Stimulated activated CD8-positive, alpha-beta memory T cell treated with anti-CD3 and anti-CD28 coated beads, Interleukin-15, amount 100 ng/mL, for 1 hour (primary cell): ENCODE measurements around the gene DNAI1.
"Not testable (repeated sequence)": the region's sequence is repeated elsewhere in the genome, so short reads cannot be mapped to it uniquely, and the experiment has no call there.

Experiments used
- DNase-seq: peaks from one replicate; pipeline ENCODE4 v3.0.0-alpha.2; 2020; ENCODE audit warnings: low read depth

Gene DNAI1

DNA sequence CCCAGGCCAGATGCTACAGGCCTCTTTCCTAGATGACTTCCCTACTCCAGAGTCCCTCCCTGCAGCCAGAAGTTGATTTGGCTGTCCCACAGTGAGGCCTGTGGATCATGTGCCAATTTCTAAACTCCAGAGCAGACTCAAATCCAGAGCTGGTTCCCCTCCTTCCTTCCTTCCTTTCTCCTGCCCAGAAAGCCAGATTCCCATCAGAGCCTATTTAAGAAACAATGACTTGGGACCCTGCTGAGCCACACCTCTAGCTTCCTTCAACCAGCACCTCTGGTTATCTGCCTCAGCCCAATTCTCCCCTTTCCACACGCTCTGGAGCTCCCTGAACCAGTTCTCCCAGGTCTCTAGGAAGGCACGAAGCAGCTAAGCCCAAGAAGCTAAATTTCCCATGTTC is 7.5 kb upstream of the DNAI1 start:
- no peak for DNase-seq

DNA sequence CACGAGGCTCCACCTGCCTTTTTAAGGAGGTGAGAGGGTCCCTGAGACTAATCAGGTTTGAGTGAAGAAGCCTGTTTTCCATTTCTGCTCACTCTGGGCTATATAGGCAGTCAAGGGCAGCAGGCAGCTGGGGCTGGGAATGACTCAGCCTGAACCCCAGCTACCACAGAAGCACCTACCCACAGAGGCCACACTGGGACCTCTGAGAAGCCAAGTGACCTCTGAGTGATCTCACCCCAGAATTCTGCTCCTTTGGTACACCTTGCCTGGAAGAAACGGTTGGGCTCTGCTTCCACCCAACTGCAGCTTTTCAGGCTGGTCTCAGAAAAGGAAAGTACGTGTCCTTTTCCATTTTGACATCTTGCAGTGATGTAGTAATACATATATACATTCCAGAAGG is 7.1 kb upstream of the DNAI1 start:
- DNase-seq: no peak

DNA sequence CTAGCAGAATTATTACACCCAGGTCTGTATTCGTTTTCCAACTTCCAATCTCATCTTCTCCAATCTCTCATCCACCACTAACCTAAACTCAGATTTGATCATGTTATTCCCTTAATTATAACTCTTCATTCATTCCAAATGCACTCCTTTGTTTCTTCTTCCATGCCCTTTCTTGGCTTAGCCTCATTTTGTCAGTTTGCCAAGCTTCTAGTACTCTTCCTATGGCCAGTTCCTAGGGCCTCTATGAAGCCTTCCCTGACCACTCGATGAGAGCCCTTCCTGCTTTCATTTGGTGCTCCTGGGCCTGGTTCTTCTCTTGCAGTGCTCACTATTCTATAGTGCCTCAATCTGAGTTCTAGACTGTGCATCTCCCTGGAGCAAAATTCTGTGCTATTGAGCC is 6.0 kb upstream of the DNAI1 start:
- no peak for DNase-seq

DNA sequence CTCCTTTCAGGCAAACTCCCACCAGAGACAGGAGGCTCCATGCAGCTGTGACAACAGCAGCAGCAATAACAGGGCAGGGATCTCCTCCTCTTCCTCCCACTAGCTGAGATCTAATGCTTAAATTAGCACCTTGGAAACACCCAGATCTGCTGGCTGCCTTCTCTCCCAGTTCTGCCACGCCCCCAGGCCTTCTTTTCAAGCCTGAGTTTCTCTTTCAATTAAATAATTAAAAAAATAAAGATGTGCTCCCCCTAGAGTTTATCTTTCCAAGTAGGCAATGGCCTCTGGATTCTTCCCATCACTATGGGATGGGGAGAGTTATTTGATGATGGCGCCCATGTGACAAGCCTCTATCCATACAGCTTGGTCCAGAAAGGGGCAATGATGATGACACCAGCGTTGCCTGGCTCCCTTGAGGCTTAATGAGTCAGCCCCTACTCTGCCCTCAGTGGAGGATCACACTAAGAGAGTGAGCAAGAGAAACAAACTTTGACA is 4.0 kb upstream of the DNAI1 start:
- no peak for DNase-seq

DNA sequence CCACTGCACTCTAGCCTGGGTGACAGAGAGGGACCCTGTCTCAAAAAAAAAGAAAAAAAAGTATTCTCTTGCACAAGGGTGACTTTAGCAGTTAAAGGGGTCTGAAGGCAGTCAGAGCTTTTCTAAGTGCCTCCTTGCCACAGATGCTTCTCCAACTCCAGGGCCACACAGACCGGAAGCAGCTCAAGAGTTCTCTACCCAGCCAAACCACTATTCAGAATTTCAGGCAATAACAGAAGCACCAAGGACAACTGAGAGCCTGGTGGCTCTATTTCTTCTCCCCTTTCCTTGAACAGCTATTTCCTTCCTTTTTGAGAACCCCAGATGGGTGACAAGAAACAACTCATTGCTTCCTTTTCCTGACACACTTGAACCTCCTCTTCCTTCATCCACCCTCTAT is 2.5 kb upstream of the DNAI1 start:
- no peak for DNase-seq

DNA sequence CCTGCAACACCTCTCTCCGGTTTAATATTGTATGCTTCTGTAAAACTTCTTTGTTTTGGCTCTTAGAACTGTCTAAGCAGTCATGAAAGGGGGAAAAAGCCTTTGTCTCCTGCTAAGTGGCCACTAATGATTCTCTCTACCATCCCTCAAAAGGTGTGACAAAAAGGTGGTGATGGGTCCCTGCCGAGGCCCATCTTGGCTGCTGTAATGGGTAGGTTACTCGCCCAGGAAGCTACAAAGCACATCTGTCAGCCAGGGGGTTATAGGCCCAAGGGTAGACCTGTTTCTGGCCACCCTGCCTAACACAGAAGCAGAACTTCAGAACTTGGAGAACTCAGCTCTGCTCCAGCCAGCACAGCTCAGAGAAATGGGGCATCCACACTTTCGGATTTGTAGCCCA is 1.9 kb upstream of the DNAI1 start:
- DNase-seq: no peak

DNA sequence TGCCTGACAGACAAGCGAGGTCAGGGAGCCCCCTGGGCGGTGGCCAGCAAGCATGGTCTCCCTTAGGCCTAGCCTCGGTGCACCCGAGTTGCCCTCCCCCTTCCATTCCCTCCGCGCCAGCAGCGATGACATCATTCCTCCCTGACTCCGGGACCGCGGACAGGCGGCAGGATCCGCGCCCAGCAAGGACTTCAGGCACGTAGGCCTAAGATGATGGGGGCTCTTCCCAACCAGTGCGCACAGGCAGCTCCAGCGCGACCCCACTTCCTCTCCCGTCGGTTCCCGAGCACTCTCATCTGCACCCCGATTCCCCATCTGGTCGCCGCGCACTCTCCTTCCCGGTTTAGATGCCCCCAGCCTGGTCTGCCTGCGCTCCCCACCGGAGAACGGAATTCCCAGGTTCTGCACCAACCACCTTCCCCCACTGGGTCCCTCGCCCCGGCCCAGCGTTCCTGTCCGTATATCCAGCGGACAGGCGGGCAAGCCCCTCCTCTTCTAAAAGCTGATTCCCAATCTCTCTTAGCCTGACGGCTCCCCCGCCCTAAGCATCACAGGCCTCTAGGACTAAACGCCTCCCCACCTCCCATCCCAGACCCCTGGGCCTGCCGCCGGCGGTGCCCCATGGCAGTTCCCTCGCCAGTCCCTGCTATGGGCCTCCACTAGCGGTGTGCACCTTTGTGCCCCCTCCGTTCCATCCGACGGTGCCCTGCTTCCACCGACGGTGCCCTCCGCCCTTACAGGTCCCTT is 1.2 kb upstream of the DNAI1 start:
- no peak for DNase-seq

DNA sequence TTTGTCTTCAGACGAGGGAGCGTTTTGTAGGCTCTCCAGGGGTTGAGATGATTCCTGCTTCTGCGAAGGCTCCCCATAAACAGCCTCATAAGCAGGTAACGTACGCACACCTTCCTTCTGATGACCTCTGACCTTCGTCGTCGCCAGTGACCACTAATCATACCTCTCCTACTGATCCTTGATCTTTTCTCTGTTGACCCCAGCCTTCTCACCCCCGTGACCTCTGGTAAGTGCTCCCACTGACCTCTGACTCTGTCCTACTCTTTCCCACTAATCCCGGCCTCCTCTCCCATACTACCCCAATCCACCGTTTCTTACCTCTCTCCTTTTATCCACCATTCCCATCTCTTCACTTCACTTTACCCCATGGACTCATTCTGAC is 345 bp downstream of the DNAI1 start:
- DNase-seq: no peak

DNA sequence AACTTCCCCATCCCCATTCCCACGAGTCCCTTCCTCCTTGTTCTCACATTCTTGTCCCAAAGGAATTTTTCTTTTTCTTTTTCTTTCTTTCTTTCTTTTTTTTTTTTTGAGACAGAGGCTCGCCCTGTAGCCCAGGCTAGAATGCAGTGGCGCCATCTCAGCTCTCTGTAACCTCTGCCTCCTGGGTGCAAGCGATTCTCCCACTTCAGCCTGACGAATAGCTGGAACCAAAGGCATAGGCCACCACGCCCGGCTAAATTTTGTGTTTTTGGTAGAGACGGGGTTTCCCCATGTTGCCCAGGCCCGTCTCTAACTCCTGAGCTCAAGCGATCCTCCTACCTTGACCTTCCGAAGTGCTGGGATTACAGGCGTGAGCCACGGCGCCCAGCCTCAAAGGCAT is 751 bp downstream of the DNAI1 start:
- no peak for DNase-seq

DNA sequence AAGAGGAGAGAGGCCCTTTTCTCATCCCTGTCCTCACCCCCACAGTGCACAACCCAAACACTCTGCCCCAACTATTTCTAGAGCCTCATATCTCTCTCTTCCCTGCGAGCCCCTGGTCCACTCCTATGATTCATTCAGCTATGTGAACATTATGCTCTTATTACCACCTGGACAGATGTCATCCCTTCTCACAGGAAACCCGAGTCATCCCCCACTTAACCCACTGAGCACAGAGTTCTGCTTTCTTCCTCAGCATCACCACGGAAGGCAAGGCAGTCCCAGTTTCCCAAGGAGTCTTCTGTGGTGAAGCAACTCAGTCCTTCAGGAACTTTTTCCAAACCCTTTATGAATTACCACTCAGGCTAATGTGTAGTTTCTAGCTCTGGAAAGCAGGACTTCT is 1.3 kb downstream of the DNAI1 start:
- DNase-seq: no peak

DNA sequence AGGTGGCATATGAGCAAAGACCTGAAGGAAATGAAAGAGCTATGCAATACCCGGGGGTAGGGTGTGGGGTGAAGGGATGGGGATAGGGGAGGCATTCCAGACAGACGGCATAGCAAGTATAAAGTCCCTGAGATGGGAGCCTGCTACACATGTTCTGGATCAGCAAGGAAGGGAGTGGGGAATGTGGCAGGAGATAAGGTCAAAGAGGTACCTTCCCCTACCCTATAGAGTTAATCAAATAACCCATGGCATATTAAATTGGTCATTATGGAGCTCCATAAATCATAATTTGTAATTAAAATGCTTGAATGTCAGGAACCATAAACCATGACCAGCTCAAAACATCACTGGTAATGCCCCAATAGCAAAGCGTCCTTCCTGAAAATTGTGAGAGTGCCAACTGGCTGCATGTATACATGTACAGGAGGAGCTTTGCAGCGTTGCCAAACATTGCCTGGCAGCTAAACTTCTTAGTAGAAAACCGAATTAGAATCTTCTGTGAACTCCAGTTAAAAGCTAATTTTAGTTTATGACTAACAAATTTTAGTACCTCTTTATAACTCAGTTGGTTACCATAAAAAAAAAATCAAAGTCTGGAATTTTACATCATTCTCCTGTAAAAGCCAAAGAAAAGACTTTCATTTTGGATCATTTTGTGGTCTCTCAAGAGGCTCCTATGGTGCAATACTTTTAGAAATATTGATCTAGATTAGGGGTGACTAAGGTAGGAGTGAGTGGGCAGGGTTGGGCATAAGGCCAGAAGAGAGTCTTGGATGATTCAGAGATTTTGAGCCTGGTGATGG is 4.7 kb downstream of the DNAI1 start:
- no peak for DNase-seq

DNA sequence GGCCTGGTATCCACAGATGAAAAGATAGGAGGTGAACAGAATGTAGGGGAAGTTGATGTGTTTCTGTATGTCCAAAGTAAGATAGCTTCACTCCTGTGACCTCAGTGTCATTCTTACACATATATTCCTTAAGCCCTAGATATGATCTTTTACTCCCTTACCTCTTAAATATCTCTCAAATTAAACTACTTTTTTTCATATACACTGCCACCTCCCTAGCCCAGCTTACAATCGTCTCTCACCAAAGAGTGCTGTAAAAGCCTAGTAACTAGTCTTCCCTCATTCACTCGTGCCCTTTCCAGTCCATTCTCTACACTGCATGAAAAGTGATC is 5.3 kb downstream of the DNAI1 start:
- DNase-seq: no peak

DNA sequence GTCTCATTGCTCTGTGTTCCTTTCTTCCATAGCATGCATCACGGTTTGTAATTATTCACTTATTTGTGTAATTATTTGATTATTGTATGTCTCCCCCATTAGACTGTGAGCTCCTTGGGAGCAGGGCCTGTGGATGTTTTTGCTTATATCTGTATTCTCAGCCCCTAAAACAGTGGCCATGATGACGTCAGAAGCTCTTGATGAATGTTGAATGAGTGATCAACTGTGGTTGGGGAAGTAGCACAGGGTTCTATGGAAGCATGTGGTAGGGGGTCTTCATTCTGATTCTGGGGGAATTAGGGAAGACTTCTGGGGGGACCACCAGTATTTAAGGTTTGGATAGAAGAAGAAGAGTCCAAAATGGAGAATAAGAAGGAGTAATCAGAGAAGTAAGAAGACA is 6.0 kb downstream of the DNAI1 start:
- no peak for DNase-seq

DNA sequence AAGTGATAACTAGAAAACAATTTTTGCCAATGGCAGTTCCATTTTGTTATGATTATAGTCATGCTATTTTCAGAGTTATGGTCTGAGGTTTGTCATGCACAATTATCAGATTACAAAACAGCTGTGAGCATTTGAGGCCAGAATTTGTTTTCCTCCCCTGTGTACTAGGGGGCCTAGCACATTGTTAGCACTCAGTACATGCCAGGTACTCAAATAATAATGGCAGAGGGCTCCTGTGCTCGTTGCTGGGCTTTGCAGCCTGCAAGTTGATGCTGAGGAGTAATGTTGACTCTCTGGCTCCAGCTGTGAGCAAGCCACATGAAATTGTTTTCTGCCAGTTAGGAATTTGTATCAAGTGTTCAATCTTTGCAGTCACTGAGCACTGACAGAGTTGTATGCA is 6.9 kb downstream of the DNAI1 start:
- DNase-seq: no peak

DNA sequence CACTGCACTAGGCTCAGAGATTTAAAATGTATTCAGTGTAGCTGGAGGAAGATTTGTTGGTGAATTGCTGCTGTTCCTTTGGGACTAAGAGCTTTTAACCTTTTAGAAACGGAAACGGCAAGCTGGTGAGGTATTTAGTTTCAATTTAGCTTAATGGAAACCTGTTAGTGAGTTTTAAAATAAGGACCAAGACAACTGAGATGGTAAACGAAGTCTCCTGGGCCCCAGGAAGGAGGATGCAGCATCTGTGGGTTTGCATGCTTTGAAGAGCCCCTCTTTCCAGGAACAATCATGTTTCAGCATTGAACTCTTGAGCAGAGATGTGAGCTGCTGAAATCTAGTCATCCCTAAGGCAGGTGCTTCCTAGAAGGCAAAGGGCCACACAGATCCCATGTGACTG is 16.5 kb downstream of the DNAI1 start:
- DNase-seq: no peak

DNA sequence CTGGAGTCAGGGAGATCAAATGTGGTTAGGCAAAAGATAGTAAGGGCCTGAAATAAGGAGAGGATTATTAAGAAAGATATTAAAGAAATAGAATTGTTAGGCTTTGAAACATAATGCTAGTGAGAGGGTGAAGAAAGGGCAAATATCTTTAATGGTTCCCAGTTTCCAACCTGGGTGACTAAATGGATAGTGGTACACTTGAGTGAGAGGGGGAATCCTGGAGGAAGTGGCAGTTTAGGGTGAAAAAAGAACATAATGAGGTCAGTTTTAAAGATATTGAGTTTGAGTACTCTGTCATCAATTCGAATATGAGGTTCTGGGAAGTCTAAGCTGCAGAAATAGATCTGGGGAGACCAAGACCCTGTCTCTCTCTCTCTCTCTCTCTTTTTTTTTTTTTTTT is 18.9 kb downstream of the DNAI1 start:
- DNase-seq: no peak

DNA sequence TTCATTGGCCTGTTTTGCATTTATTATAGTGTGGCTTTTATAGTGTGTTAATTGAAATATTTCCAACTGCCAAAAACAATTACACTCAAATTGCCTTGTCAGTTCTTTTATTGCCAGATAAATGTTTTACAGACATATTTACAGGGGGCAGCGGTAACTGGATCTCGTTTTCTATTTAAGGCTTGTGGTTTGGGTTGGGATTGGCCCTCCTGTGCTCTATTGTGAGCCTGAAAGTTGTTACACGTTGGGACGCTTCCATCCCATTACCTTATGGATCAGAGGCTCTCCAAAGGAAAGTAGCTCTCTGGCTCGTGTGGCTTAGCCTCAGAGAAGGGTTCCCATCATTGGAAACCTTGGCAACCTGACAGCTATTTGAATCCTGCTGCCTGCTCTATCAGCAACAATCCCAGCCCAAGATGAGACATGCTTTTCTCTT is 20.8 kb downstream of the DNAI1 start:
- DNase-seq: no peak

DNA sequence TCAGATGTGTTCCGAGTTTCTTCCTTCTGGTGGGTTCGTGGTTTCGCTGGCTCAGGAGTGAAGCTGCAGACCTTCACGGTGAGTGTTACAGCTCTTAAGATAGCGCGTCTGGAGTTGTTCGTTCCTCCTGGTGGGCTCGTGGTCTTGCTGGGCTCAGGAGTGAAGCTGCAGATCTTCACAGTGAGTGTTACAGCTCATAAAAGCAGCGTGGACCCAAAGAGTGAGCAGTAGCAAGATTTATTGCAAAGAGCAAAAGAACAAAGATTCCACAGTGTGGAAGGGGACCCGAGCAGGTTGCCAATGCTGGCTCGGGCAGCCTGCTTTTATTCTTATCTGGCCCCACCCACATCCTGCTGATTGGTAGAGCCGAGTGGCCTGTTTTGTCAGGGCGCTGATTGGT is 23.0 kb downstream of the DNAI1 start:
- DNase-seq: not testable (repeated sequence)

DNA sequence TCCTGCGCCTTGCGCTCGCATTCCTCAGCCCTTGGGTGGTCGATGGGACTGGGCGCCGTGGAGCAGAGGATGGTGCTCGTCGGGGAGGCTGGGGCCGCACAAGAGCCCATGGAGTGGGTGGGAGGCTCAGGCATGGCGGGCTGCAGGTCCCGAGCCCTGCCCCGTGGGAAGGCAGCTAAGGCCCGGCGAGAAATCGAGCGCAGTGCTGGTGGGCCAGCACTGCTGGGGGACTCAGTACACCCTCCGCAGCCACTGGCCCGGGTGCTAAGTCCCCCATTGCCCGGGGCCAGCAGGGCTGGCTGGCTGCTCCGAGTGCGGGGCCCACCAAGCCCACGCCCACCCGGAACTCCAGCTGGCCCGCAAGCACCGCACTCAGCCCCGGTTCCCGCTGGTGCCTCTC is 24.1 kb downstream of the DNAI1 start:
- not testable (repeated sequence) for DNase-seq

DNA sequence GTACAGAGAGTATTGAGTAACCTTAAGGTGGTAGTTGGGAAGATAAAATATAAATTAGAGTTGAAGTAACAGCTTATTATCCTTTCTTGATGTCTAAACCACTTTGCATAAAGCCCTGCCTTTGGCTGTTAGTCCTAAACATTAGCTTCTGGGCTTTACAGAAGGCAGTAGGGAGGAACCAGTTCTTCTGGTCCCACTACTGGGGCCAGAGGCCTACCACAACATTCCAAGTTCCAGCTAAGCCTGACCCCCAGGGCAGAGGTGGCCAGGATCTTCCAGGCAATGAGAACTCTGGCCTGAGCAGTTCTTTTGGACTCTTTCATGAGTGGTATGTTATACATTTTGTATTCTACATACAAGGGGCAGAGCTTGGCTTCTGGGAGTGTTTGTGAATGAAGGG is 26.1 kb downstream of the DNAI1 start:
- DNase-seq: no peak

DNA sequence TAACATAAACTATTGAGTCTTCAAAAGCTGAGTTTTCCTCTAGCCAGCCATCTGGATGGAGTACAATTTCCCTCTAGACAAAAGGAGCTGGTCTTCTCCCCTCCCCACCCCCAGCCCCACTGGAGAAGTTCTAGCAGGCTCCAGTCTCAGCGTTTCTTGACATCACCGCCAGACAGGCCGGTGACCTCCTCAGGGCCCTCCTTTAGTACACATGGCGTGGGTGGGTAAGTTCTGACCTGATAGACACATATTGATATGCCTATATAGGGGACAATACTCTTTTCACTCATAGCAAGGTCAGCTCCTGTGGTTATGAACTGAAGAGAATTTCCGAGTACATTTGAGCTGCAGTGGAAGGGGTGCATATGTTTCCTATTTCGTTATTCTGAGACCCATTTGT is 27.2 kb downstream of the DNAI1 start:
- no peak for DNase-seq

DNA sequence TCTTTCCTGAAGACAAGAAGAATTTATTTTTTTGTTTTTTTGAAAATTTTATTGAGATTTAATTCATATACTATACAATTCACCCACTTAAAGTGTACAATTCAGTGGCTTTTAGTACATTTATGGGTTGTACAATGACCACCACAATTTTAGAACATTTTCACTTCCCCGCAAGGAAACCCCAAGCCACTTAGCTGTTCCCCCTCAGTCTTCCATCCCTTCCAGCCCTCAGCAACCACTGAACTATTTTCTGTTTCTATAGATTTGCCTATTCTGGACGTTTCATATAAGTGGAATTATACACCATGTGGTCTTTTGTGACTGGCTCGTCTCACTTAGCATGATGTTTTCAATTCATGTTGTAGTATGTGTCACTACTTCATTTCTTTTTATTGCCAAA is 28.0 kb downstream of the DNAI1 start:
- DNase-seq: no peak

DNA sequence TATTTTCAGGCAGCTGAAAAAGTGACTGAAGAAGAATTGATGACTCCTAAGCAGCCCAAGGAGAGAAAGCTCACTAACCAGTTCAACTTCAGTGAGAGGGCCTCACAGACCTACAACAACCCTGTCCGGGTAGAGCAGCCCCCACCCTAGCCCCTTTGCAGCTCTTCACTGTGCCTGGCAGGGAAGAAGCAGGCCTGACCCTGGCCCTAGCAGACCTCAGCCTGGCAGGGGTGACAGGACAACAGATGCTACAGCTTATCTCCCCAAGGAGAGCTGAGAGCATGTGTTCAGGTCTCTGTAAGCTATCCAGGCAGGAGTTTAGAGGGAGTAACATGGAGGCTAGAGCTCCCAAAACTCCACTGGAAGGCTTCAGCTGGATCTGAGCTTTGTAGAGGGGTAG is 31.8 kb downstream of the DNAI1 start:
- no peak for DNase-seq

DNA sequence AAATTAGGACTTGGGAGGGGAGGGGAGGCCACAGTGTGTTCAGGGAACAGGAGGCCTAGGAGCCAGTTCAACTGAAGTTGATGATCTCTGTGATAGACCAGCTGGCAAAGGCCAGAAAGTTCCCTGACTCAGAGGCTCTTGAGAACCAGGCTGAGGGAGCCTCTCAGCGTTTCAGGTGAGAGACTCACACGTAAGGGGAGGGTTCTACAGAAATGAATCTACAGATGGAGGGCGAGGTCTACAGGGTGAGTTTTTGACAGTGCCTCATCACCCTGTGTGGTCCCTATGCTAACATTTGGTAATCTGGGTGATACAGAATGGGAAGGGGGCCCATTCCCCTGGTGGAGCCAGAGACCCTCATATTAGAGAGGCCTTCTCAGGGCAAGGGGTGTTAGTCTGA is 32.2 kb downstream of the DNAI1 start:
- DNase-seq: no peak
